ENCODE results near the gene PDE6H. TPM values are rescaled to one million over a fixed set of nuclear protein-coding genes. Genes with fewer than 3 reads are reported as not detected.

The PDE6H gene
- total and polyA plus RNA-seq, 7 experiments from 2014 or later = 2.7 TPM; not detected in 6

- Mint-ChIP-seq H3K9me3 (peaks cover 0 to 16% (median 6%) of the 10 kb centered on the region in 11 donors), H3K4me3 (no peak overlapping the region), H3K27ac (peak overlapping the region in 7 of 9 donors; percentile 2 to 92 (median 76)), H3K36me3 (peaks cover 0 to 13% (median 0%) of the 10 kb centered on the region in 5 donors), H3K4me1 (peaks cover 35 to 45% (median 40%) of the 10 kb centered on the region in 7 donors), H3K27me3 (peaks cover 0 to 9% (median 0%) of the 10 kb centered on the region in 5 donors)
- Histone ChIP-seq H3K4me3 (ENCODE audit: low read length) (no peak overlapping the region), H3K4me1 (ENCODE audit: control insufficient read depth in 2 of 2, insufficient read depth in 2 of 2, low read length in 2 of 2) (peaks cover 16 to 27% of the 10 kb centered on the region in 2 donors), H3K9me3 (ENCODE audit: control insufficient read depth in 2 of 3, low read length in 3 of 3) (no peaks in the 10 kb centered on the region), H3K36me3 (ENCODE audit: control insufficient read depth in 2 of 3, insufficient read depth in 3 of 3, low read length in 3 of 3) (no peaks in the 10 kb centered on the region), H3K27ac (ENCODE audit: low read depth, low read length) (no peak overlapping the region), H3K27me3 (ENCODE audit: control insufficient read depth in 2 of 2, insufficient read depth in 2 of 2, low read length in 2 of 2) (no peaks in the 10 kb centered on the region)
- ChIA-PET CTCF (interaction anchor here (1.1 to 1.2 kb wide), 2 partner anchors 55 to 145 kb away, joined by 3 read pairs; partner anchors contain the start of gene ERP27), POLR2A (interaction anchor here (1.0 to 5.5 kb wide), 5 partner anchors 27 to 222 kb away, joined by 3 to 46 read pairs (median 7); partner anchors contain the start of genes ARHGDIB and ERP27)
- ATAC-seq (no peak), DNase-seq (no peak)
- intact Hi-C loops (cut with micrococcal nuclease) = loop anchor here (2.0 to 10.0 kb wide), 3 partner anchors 14 to 792 kb away; partner anchors contain the start of gene EPS8 (in 1 of the 2)
Observed at GRCh38 chr12:14992673-14993072, 19.8 kb downstream of the PDE6H start.

GRCh38 chr12:14993117-14993516, 20.3 kb downstream of the PDE6H start:
- DNase-seq (no peak), ATAC-seq (no peak)
- intact Hi-C loops (cut with micrococcal nuclease) = loop anchor here (2.0 to 10.0 kb wide), 3 partner anchors 14 to 792 kb away; partner anchors contain the start of gene EPS8 (in 1 of the 2)
- Mint-ChIP-seq H3K36me3 (peaks cover 0 to 11% (median 0%) of the 10 kb centered on the region in 5 donors), H3K4me3 (peak overlapping the region in 1 of 10 donors; percentile 67), H3K4me1 (peaks cover 35 to 45% (median 40%) of the 10 kb centered on the region in 7 donors), H3K27me3 (peaks cover 0 to 10% (median 0%) of the 10 kb centered on the region in 5 donors), H3K9me3 (peaks cover 0 to 16% (median 6%) of the 10 kb centered on the region in 11 donors), H3K27ac (peak overlapping the region in 7 of 9 donors; percentile 76 to 94 (median 82))
- ChIA-PET POLR2A (interaction anchor here (1.0 to 5.5 kb wide), 9 partner anchors 27 to 223 kb away, joined by 3 to 46 read pairs (median 15); partner anchors contain the start of genes ARHGDIB, C12orf60, ERP27 and WBP11), CTCF (interaction anchor here (1.1 to 1.2 kb wide), 2 partner anchors 55 to 146 kb away, joined by 3 read pairs; partner anchors contain the start of gene ERP27)
- Histone ChIP-seq H3K4me1 (ENCODE audit: control insufficient read depth in 2 of 2, insufficient read depth in 2 of 2, low read length in 2 of 2) (peaks cover 16 to 27% of the 10 kb centered on the region in 2 donors), H3K27me3 (ENCODE audit: control insufficient read depth in 2 of 2, insufficient read depth in 2 of 2, low read length in 2 of 2) (peaks cover 0 to 3% of the 10 kb centered on the region in 2 donors), H3K9me3 (ENCODE audit: control insufficient read depth in 2 of 3, low read length in 3 of 3) (no peaks in the 10 kb centered on the region), H3K36me3 (ENCODE audit: control insufficient read depth in 2 of 3, insufficient read depth in 3 of 3, low read length in 3 of 3) (no peaks in the 10 kb centered on the region), H3K27ac (ENCODE audit: low read depth, low read length) (no peak overlapping the region), H3K4me3 (ENCODE audit: low read length) (no peak overlapping the region)

GRCh38 chr12:14993537-14994266, 20.9 kb downstream of the PDE6H start:
- Histone ChIP-seq H3K36me3 (ENCODE audit: control insufficient read depth in 2 of 3, insufficient read depth in 3 of 3, low read length in 3 of 3) (no peaks in the 10 kb centered on the region), H3K27me3 (ENCODE audit: control insufficient read depth in 2 of 2, insufficient read depth in 2 of 2, low read length in 2 of 2) (peaks cover 0 to 4% of the 10 kb centered on the region in 2 donors), H3K4me1 (ENCODE audit: control insufficient read depth in 2 of 2, insufficient read depth in 2 of 2, low read length in 2 of 2) (peaks cover 16 to 27% of the 10 kb centered on the region in 2 donors), H3K4me3 (ENCODE audit: low read length) (no peak overlapping the region), H3K27ac (ENCODE audit: low read depth, low read length) (no peak overlapping the region), H3K9me3 (ENCODE audit: control insufficient read depth in 2 of 3, low read length in 3 of 3) (no peaks in the 10 kb centered on the region)
- ChIA-PET POLR2A (interaction anchor here (0.8 to 5.5 kb wide), 13 partner anchors 9 to 223 kb away, joined by 3 to 46 read pairs (median 7); partner anchors contain the start of genes ARHGDIB, C12orf60, ERP27 and WBP11), CTCF (interaction anchor here (0.6 to 4.3 kb wide), 11 partner anchors 14 to 269 kb away, joined by 3 to 86 read pairs (median 7); partner anchors contain the start of genes ARHGDIB, ART4 and ERP27)
- ATAC-seq (peak; percentile 26), DNase-seq (no peak)
- peaks cover 0 to 10% (median 0%) of the 10 kb centered on the region in 5 donors for H3K36me3 Mint-ChIP-seq
- H3K27me3 Mint-ChIP-seq = peaks cover 0 to 14% (median 0%) of the 10 kb centered on the region in 5 donors
- peak overlapping the region in 5 of 10 donors; percentile 7 to 73 (median 49) for H3K4me3 Mint-ChIP-seq
- peaks cover 32 to 45% (median 40%) of the 10 kb centered on the region in 7 donors for H3K4me1 Mint-ChIP-seq
- peaks cover 0 to 12% (median 6%) of the 10 kb centered on the region in 11 donors for H3K9me3 Mint-ChIP-seq
- intact Hi-C loops (cut with micrococcal nuclease) = loop anchor here (1.0 to 10.0 kb wide), 8 partner anchors 9 to 791 kb away; partner anchors contain the start of genes ARHGDIB (in 1 of the 2) and EPS8 (in 1 of the 2)
- H3K27ac Mint-ChIP-seq = peak overlapping the region in 8 of 9 donors; percentile 76 to 94 (median 88)

GRCh38 chr12:14994610-14995009, 21.8 kb downstream of the PDE6H start:
- peaks cover 0 to 21% (median 0%) of the 10 kb centered on the region in 5 donors for H3K27me3 Mint-ChIP-seq
- H3K9me3 ChIP-seq (ENCODE audit: control insufficient read depth in 2 of 3, low read length in 3 of 3) = no peaks in the 10 kb centered on the region
- peaks cover 16 to 27% of the 10 kb centered on the region in 2 donors for H3K4me1 ChIP-seq (ENCODE audit: control insufficient read depth in 2 of 2, insufficient read depth in 2 of 2, low read length in 2 of 2)
- H3K4me3 ChIP-seq (ENCODE audit: low read length) = no peak overlapping the region
- peaks cover 0 to 4% of the 10 kb centered on the region in 2 donors for H3K27me3 ChIP-seq (ENCODE audit: control insufficient read depth in 2 of 2, insufficient read depth in 2 of 2, low read length in 2 of 2)
- POLR2A ChIA-PET = interaction anchor here (0.8 to 5.5 kb wide), 16 partner anchors 10 to 224 kb away, joined by 3 to 46 read pairs (median 8); partner anchors contain the start of genes ARHGDIB, C12orf60, ERP27 and WBP11
- peaks cover 0 to 10% (median 0%) of the 10 kb centered on the region in 5 donors for H3K36me3 Mint-ChIP-seq
- H3K36me3 ChIP-seq (ENCODE audit: control insufficient read depth in 2 of 3, insufficient read depth in 3 of 3, low read length in 3 of 3) = no peaks in the 10 kb centered on the region
- H3K27ac ChIP-seq (ENCODE audit: low read depth, low read length) = no peak overlapping the region
- H3K4me1 Mint-ChIP-seq = peaks cover 26 to 40% (median 36%) of the 10 kb centered on the region in 7 donors
- ATAC-seq = no peak
- intact Hi-C loops (cut with micrococcal nuclease) = loop anchor here (1.0 to 10.0 kb wide), 14 partner anchors 10 to 790 kb away; partner anchors contain the start of genes ARHGDIB (in 2 of the 2), EPS8 (in 1 of the 2) and RERG (in 1 of the 2)
- H3K9me3 Mint-ChIP-seq = peaks cover 0 to 11% (median 6%) of the 10 kb centered on the region in 11 donors
- H3K27ac Mint-ChIP-seq = peak overlapping the region in 8 of 9 donors; percentile 76 to 94 (median 88)
- CTCF ChIA-PET = interaction anchor here (0.6 to 4.3 kb wide), 18 partner anchors 9 to 366 kb away, joined by 3 to 86 read pairs (median 6); partner anchors contain the start of genes ARHGDIB, ART4, ERP27 and RERG
- peak in 4 of 9 donors; percentile 12 to 29 (median 24) for DNase-seq
- peak overlapping the region in 9 of 10 donors; percentile 49 to 79 (median 61) for H3K4me3 Mint-ChIP-seq

- peak overlapping the region; percentile 6 to 93 (median 88) for H3K27ac Mint-ChIP-seq
Observed at GRCh38 chr12:14995583-14996425, 23.0 kb downstream of the PDE6H start.

More at GRCh38 chr12:14995583-14996425, 23.0 kb downstream of the PDE6H start:
- Mint-ChIP-seq H3K9me3 (peaks cover 0 to 8% (median 3%) of the 10 kb centered on the region in 11 donors), H3K27me3 (peaks cover 0 to 32% (median 0%) of the 10 kb centered on the region in 5 donors), H3K36me3 (peaks cover 0 to 3% (median 0%) of the 10 kb centered on the region in 5 donors), H3K4me1 (peaks cover 21 to 35% (median 31%) of the 10 kb centered on the region in 7 donors), H3K4me3 (peak overlapping the region in 8 of 10 donors; percentile 9 to 73 (median 62))
- H3K27me3 ChIP-seq (ENCODE audit: control insufficient read depth in 2 of 2, insufficient read depth in 2 of 2, low read length in 2 of 2) = peaks cover 0 to 4% of the 10 kb centered on the region in 2 donors
- peak overlapping the region; percentile 14 for H3K27ac ChIP-seq (ENCODE audit: low read depth, low read length)
- peak; percentile 84 for ATAC-seq
- peaks cover 16 to 27% of the 10 kb centered on the region in 2 donors for H3K4me1 ChIP-seq (ENCODE audit: control insufficient read depth in 2 of 2, insufficient read depth in 2 of 2, low read length in 2 of 2)
- POLR2A ChIA-PET = interaction anchor here (0.6 to 5.5 kb wide), 21 partner anchors 9 to 225 kb away, joined by 3 to 46 read pairs (median 6); partner anchors contain the start of genes ARHGDIB, ART4, C12orf60 and ERP27
- intact Hi-C loops (cut with micrococcal nuclease) = loop anchor here (1.0 to 10.0 kb wide), 15 partner anchors 35 to 789 kb away; partner anchors contain the start of genes RERG (in 2 of the 2), ARHGDIB (in 1 of the 2), C12orf60 (in 1 of the 2) and EPS8 (in 1 of the 2)
- no peaks in the 10 kb centered on the region for H3K36me3 ChIP-seq (ENCODE audit: control insufficient read depth in 2 of 3, insufficient read depth in 3 of 3, low read length in 3 of 3)
- no peak overlapping the region for H3K4me3 ChIP-seq (ENCODE audit: low read length)
- CTCF ChIA-PET = interaction anchor here (0.6 to 4.3 kb wide), 31 partner anchors 10 to 594 kb away, joined by 3 to 86 read pairs (median 5); partner anchors contain the start of genes ARHGDIB, ART4, ERP27 and RERG
- H3K9me3 ChIP-seq (ENCODE audit: control insufficient read depth in 2 of 3, low read length in 3 of 3) = no peaks in the 10 kb centered on the region
- DNase-seq = peak in 7 of 9 donors; percentile 27 to 76 (median 58)

Measured in naive thymus-derived CD4-positive, alpha-beta T cell (primary cell).